Measurements from ENCODE around the gene SFMBT2.

GRCh38 chr10:7334642-7334964 lies 76.2 kb downstream of the SFMBT2 start:
- TF ChIP-seq CTCF (IDR thresholded peaks at IDR 0.05) (no peak), SIN3A (IDR thresholded peaks at IDR 0.05; ENCODE audit: borderline replicate concordance, insufficient read depth, low read depth, low read length) (no peak), REST (IDR thresholded peaks at IDR 0.05; ENCODE audit: insufficient read depth in 1 of 2, low read depth in 2 of 2, low read length in 1 of 2) (no peak)

Measured in Panc1 (cell line).